Nephron progenitor cell (in vitro differentiated cells): ENCODE results near the gene THSD4.

ENCODE experiments used
- DNase-seq: peaks from one replicate; pipeline ENCODE4 v3.0.0; 2021
- H3K27ac Mint-ChIP-seq: 2 replicates; pipeline ENCODE4 v1.8.0; 2021; ENCODE audit warnings: mild to moderate bottlenecking, moderate library complexity, mixed read lengths
- H3K27me3 Mint-ChIP-seq: 2 replicates; pipeline ENCODE4 v1.8.0; 2021; ENCODE audit warnings: mild to moderate bottlenecking, low read depth, mixed read lengths; ENCODE audit not compliant: poor library complexity
- H3K36me3 Mint-ChIP-seq: 2 replicates; pipeline ENCODE4 v1.8.0; 2021; ENCODE audit warnings: low read depth, mixed read lengths
- H3K4me1 Mint-ChIP-seq: 2 replicates; pipeline ENCODE4 v1.8.0; 2021; ENCODE audit warnings: mixed read lengths
- H3K4me3 Mint-ChIP-seq: 2 replicates; pipeline ENCODE4 v1.8.0; 2021; ENCODE audit warnings: mild to moderate bottlenecking, moderate library complexity, mixed read lengths
- H3K9me3 Mint-ChIP-seq: 2 replicates; pipeline ENCODE4 v1.8.0; 2021; ENCODE audit warnings: mild to moderate bottlenecking, moderate library complexity, mixed read lengths
- TF ChIP-seq, protein P1 (sequence below): fragments of 200-600 bp; sonication (generic); IDR thresholded peaks from 2 replicates; pipeline ENCODE4 v1.5.0; 2021; ENCODE audit warnings: antibody characterized with exemption

THSD4 gene

DNA sequence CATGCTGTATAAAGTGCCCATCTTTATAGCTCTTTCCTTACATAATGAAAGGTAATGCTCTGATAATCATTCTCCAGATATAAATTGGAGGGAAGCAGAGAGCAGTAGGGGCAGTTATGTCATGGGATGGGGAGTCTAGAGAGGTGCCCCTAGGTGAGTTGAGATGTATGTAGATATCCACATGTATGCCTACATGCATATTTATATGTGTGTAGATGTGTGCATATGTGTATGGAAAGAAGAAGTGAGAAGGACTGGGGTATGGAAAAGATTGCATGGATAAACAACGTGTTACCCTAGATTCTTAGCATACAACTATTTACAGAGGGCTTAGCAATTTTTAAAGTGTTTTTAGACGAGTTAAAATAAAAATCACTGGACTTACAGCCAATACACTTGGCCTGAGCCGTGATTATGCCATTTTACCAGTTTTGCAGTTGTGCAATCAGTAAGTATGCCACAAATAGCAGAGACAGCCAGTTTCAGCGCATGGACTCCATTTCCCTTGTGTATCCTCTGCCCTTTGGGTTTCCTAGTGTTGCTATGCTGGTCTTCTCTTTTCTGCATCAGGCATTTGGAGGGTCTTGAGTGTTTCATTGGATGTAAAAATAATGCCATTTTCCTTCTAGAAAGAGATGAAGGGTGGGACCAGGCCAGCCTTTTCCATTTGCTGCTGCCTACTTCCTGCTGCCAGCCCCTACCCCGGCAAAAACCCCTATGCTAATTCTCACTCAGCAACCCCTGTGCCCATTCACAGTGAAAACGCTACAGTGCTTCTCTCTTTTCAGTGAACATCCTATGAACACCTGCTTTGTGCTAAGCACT lies 495.7 kb downstream of the THSD4 start:
- H3K4me1 Mint-ChIP-seq, result peaks cover 25% of the 10 kb centered on the region
- H3K4me3 Mint-ChIP-seq, result no peak overlapping the region
- peaks cover 1% of the 10 kb centered on the region for H3K36me3 Mint-ChIP-seq
- no peak overlapping the region for H3K27ac Mint-ChIP-seq
- TF ChIP-seq, protein P1, sequence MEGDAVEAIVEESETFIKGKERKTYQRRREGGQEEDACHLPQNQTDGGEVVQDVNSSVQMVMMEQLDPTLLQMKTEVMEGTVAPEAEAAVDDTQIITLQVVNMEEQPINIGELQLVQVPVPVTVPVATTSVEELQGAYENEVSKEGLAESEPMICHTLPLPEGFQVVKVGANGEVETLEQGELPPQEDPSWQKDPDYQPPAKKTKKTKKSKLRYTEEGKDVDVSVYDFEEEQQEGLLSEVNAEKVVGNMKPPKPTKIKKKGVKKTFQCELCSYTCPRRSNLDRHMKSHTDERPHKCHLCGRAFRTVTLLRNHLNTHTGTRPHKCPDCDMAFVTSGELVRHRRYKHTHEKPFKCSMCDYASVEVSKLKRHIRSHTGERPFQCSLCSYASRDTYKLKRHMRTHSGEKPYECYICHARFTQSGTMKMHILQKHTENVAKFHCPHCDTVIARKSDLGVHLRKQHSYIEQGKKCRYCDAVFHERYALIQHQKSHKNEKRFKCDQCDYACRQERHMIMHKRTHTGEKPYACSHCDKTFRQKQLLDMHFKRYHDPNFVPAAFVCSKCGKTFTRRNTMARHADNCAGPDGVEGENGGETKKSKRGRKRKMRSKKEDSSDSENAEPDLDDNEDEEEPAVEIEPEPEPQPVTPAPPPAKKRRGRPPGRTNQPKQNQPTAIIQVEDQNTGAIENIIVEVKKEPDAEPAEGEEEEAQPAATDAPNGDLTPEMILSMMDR, result no peak
- no peaks in the 10 kb centered on the region for H3K9me3 Mint-ChIP-seq
- no peak for DNase-seq
- H3K27me3 Mint-ChIP-seq, result no peaks in the 10 kb centered on the region

GRCh38 chr15:71611553-71612396 lies 496.5 kb downstream of the THSD4 start:
- TF ChIP-seq, protein P1, result no peak
- Mint-ChIP-seq H3K36me3 (no peaks in the 10 kb centered on the region), H3K27me3 (no peaks in the 10 kb centered on the region), H3K9me3 (no peaks in the 10 kb centered on the region), H3K4me1 (peaks cover 25% of the 10 kb centered on the region), H3K27ac (no peak overlapping the region), H3K4me3 (no peak overlapping the region)
- DNase-seq, result no peak

GRCh38 chr15:71612397-71612722 lies 497.1 kb downstream of the THSD4 start:
- TF ChIP-seq, protein P1, result no peak
- Mint-ChIP-seq H3K36me3 (no peaks in the 10 kb centered on the region), H3K4me3 (no peak overlapping the region), H3K27me3 (no peaks in the 10 kb centered on the region), H3K9me3 (no peaks in the 10 kb centered on the region), H3K27ac (no peak overlapping the region), H3K4me1 (peaks cover 28% of the 10 kb centered on the region)
- DNase-seq, result no peak

DNA sequence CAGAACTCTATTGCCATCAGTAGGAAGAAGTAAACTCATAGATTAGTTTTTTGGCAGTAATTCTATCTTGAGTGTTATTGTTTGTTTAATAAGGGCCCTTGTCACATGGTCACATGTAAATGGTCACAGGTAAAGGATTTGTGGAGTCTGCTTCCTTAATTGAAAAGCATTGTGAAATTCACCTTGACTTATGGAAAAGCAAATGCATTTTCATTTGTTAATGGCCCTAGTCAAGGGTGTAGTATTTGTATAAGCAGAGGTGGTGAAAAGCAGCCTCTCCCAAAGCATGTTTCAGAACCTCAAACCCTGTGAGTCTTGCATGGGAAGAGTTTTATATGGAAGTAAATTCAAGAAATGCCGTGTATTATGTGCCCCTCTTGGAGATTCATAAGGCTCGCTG lies 497.6 kb downstream of the THSD4 start:
- Mint-ChIP-seq H3K4me1 (peaks cover 30% of the 10 kb centered on the region), H3K27me3 (no peaks in the 10 kb centered on the region), H3K9me3 (no peaks in the 10 kb centered on the region), H3K4me3 (no peak overlapping the region), H3K36me3 (no peaks in the 10 kb centered on the region), H3K27ac (no peak overlapping the region)
- TF ChIP-seq, protein P1, result no peak
- DNase-seq, result no peak

- no peak for DNase-seq
- no peak overlapping the region for H3K4me3 Mint-ChIP-seq
- no peaks in the 10 kb centered on the region for H3K27me3 Mint-ChIP-seq
- H3K9me3 Mint-ChIP-seq, result no peaks in the 10 kb centered on the region
- peaks cover 35% of the 10 kb centered on the region for H3K4me1 Mint-ChIP-seq
- H3K27ac Mint-ChIP-seq, result no peak overlapping the region
- H3K36me3 Mint-ChIP-seq, result no peaks in the 10 kb centered on the region
- TF ChIP-seq, protein P1, result no peak
Observed at GRCh38 chr15:71623111-71623510, 507.8 kb downstream of the THSD4 start.
